NOMO-1 treated with DMSO at 0.1 percent for 48 hours (cell line): ENCODE results near the gene AHNAK.

Experiments
- DNase-seq: peaks from one replicate; lab custom pipeline; 2025; ENCODE audit not compliant: unreplicated experiment; lab: John Stamatoyannopoulos, UW

The AHNAK gene

GRCh38 chr11:62536301-62536957 lies 10.2 kb downstream of the AHNAK start:
- DNase-seq = no peak

- DNase-seq = no peak
Observed at GRCh38 chr11:62535802-62536201, 10.8 kb downstream of the AHNAK start.

- DNase-seq = no peak
Observed at GRCh38 chr11:62534779-62535545, 11.6 kb downstream of the AHNAK start.

GRCh38 chr11:62532096-62532495 lies 14.5 kb downstream of the AHNAK start:
- DNase-seq = no peak

- DNase-seq = no peak
Observed at GRCh38 chr11:62516736-62517371, 29.8 kb downstream of the AHNAK start.

- no peak for DNase-seq
Observed at GRCh38 chr11:62514151-62514550, 32.5 kb downstream of the AHNAK start.

- no peak for DNase-seq
Observed at GRCh38 chr11:62513626-62514025, 33.0 kb downstream of the AHNAK start.

- DNase-seq = no peak
Observed at GRCh38 chr11:62512961-62513360, 33.6 kb downstream of the AHNAK start.

- peak; percentile 75 for DNase-seq
Observed at GRCh38 chr11:62508336-62509058, 38.1 kb downstream of the AHNAK start.

GRCh38 chr11:62507125-62507422 lies 39.5 kb downstream of the AHNAK start:
- no peak for DNase-seq

- no peak for DNase-seq
Observed at GRCh38 chr11:62506413-62507124, 40.0 kb downstream of the AHNAK start.

GRCh38 chr11:62505440-62506091 lies 41.0 kb downstream of the AHNAK start:
- no peak for DNase-seq

- DNase-seq = no peak
Observed at GRCh38 chr11:62505059-62505439, 41.6 kb downstream of the AHNAK start.

- DNase-seq = no peak
Observed at GRCh38 chr11:62504158-62504973, 42.2 kb downstream of the AHNAK start.

- no peak for DNase-seq
Observed at GRCh38 chr11:62502030-62502730, 44.4 kb downstream of the AHNAK start.

GRCh38 chr11:62501432-62501891 lies 45.1 kb downstream of the AHNAK start:
- no peak for DNase-seq

- no peak for DNase-seq
Observed at GRCh38 chr11:62500650-62501030, 46.0 kb downstream of the AHNAK start.

GRCh38 chr11:62499944-62500649 lies 46.5 kb downstream of the AHNAK start:
- DNase-seq = peak; percentile 45
